Activated CD4-positive, alpha-beta T cell treated with anti-CD3 and anti-CD28 coated beads, Interleukin-10, Interleukin-2, amounts not matched to agents 100 ng/mL and 50 ng/mL, durations not matched to agents 16 hours and 8 hours (primary cell): Measurements from ENCODE around the gene EPHB2.
A peak's percentile ranks its signal among the peaks of the same experiment; 100 is the strongest.
"Not testable (repeated sequence)": the region's sequence is repeated elsewhere in the genome, so short reads cannot be mapped to it uniquely, and the experiment has no call there.

Experiments
- DNase-seq: peaks from one replicate; pipeline ENCODE4 v3.0.0-alpha.2; 2020

The EPHB2 gene

GRCh38 chr1:22843441-22844183, 133.0 kb downstream of the EPHB2 start:
- not testable (repeated sequence) for DNase-seq

- no peak for DNase-seq
These were observed 134.0 kb downstream of the EPHB2 start for GRCh38 chr1:22844621-22845020.

GRCh38 chr1:22845398-22845935, 134.8 kb downstream of the EPHB2 start:
- no peak for DNase-seq

- no peak for DNase-seq
These were observed 135.8 kb downstream of the EPHB2 start for GRCh38 chr1:22846458-22846857.

GRCh38 chr1:22847249-22847648, 136.6 kb downstream of the EPHB2 start:
- DNase-seq = no peak

GRCh38 chr1:22847709-22848108, 137.1 kb downstream of the EPHB2 start:
- DNase-seq = no peak

- no peak for DNase-seq
These were observed 137.8 kb downstream of the EPHB2 start for GRCh38 chr1:22848405-22848804.

- no peak for DNase-seq
These were observed 139.1 kb downstream of the EPHB2 start for GRCh38 chr1:22849770-22850169.

GRCh38 chr1:22850281-22850680, 139.6 kb downstream of the EPHB2 start:
- no peak for DNase-seq

GRCh38 chr1:22850681-22851080, 140.0 kb downstream of the EPHB2 start:
- no peak for DNase-seq

- no peak for DNase-seq
These were observed 140.9 kb downstream of the EPHB2 start for GRCh38 chr1:22851517-22851916.

- DNase-seq = no peak
These were observed 141.6 kb downstream of the EPHB2 start for GRCh38 chr1:22852144-22852655.

GRCh38 chr1:22853651-22854185, 143.1 kb downstream of the EPHB2 start:
- no peak for DNase-seq

- no peak for DNase-seq
These were observed 144.3 kb downstream of the EPHB2 start for GRCh38 chr1:22854688-22855565.

GRCh38 chr1:22855668-22856606, 145.3 kb downstream of the EPHB2 start:
- DNase-seq = no peak

- DNase-seq = no peak
These were observed 147.0 kb downstream of the EPHB2 start for GRCh38 chr1:22857661-22858060.

- DNase-seq = no peak
These were observed 149.8 kb downstream of the EPHB2 start for GRCh38 chr1:22860414-22860800.

GRCh38 chr1:22860883-22861385, 150.3 kb downstream of the EPHB2 start:
- DNase-seq = no peak

GRCh38 chr1:22861764-22862440, 151.3 kb downstream of the EPHB2 start:
- peak; percentile 12 for DNase-seq

- DNase-seq = no peak
These were observed 152.1 kb downstream of the EPHB2 start for GRCh38 chr1:22862752-22863151.

- DNase-seq = no peak
These were observed 153.1 kb downstream of the EPHB2 start for GRCh38 chr1:22863766-22864165.
